ENCODE data around the gene GPC6.
A peak's percentile ranks its signal among the peaks of the same experiment; 100 is the strongest.

DNA sequence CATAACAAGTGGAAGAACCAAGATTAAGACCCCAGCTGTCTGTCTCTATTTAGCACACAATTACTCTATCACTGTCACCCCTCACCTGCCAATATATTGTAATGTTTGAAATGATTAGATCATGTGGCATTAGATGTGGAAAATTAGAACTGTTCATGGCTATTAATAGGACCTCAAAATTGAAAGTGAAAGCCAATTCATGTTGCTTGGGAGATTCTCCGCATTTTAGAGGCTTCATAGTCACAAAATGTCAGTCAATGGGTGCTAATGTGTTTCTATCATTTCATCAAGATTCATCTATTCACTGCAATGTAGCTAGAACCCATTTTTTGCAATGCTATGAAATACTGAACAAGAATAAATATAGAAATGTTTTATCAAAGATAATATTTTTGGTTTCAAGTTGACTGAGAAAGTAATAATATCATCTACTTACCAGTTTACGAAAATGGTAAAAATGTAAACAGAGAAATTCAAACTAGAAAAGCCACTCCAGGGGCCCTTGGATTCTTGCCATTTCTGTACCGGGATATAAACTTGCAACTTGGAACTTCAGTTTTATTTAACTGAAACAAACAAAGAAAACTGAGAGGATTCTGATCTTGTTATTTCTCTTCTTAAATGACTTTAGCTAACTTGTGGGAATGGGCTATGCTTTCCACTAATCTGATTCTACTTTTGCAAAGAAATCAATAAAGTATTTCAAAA is 864.3 kb downstream of the GPC6 start:
- no peak for TF ChIP-seq ATF3 (IDR thresholded peaks at IDR 0.05)
- TF ChIP-seq, protein P1, sequence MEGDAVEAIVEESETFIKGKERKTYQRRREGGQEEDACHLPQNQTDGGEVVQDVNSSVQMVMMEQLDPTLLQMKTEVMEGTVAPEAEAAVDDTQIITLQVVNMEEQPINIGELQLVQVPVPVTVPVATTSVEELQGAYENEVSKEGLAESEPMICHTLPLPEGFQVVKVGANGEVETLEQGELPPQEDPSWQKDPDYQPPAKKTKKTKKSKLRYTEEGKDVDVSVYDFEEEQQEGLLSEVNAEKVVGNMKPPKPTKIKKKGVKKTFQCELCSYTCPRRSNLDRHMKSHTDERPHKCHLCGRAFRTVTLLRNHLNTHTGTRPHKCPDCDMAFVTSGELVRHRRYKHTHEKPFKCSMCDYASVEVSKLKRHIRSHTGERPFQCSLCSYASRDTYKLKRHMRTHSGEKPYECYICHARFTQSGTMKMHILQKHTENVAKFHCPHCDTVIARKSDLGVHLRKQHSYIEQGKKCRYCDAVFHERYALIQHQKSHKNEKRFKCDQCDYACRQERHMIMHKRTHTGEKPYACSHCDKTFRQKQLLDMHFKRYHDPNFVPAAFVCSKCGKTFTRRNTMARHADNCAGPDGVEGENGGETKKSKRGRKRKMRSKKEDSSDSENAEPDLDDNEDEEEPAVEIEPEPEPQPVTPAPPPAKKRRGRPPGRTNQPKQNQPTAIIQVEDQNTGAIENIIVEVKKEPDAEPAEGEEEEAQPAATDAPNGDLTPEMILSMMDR (IDR thresholded peaks at IDR 0.05; ENCODE audit: low read depth, low read length, missing input control) = no peak
- TF ChIP-seq RAD21 (IDR thresholded peaks at IDR 0.05) = peak in 1 of 2 donors; percentile 19
- TF ChIP-seq TAF1 (conservative IDR thresholded peaks at IDR 0.05) = no peak
- TF ChIP-seq JUND (IDR thresholded peaks at IDR 0.05) = no peak
- TF ChIP-seq, protein P2, sequence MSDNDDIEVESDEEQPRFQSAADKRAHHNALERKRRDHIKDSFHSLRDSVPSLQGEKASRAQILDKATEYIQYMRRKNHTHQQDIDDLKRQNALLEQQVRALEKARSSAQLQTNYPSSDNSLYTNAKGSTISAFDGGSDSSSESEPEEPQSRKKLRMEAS (IDR thresholded peaks at IDR 0.05) = no peak
- peak; percentile 73 for TF ChIP-seq YY1 (IDR thresholded peaks at IDR 0.05)
- TF ChIP-seq RXRA (IDR thresholded peaks at IDR 0.05) = no peak
- TF ChIP-seq FOXA2 (IDR thresholded peaks at IDR 0.05) = no peak
- TF ChIP-seq NR2F2 (IDR thresholded peaks at IDR 0.05) = no peak
- TF ChIP-seq, protein P3, sequence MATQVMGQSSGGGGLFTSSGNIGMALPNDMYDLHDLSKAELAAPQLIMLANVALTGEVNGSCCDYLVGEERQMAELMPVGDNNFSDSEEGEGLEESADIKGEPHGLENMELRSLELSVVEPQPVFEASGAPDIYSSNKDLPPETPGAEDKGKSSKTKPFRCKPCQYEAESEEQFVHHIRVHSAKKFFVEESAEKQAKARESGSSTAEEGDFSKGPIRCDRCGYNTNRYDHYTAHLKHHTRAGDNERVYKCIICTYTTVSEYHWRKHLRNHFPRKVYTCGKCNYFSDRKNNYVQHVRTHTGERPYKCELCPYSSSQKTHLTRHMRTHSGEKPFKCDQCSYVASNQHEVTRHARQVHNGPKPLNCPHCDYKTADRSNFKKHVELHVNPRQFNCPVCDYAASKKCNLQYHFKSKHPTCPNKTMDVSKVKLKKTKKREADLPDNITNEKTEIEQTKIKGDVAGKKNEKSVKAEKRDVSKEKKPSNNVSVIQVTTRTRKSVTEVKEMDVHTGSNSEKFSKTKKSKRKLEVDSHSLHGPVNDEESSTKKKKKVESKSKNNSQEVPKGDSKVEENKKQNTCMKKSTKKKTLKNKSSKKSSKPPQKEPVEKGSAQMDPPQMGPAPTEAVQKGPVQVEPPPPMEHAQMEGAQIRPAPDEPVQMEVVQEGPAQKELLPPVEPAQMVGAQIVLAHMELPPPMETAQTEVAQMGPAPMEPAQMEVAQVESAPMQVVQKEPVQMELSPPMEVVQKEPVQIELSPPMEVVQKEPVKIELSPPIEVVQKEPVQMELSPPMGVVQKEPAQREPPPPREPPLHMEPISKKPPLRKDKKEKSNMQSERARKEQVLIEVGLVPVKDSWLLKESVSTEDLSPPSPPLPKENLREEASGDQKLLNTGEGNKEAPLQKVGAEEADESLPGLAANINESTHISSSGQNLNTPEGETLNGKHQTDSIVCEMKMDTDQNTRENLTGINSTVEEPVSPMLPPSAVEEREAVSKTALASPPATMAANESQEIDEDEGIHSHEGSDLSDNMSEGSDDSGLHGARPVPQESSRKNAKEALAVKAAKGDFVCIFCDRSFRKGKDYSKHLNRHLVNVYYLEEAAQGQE (IDR thresholded peaks at IDR 0.05) = no peak
- TF ChIP-seq GABPA (IDR thresholded peaks at IDR 0.05 in 1 of 2, conservative IDR thresholded peaks at IDR 0.05 in 1 of 2) = no peak
- TF ChIP-seq FOXA1 (IDR thresholded peaks at IDR 0.05) = no peak
- no peak for TF ChIP-seq HNF4A (conservative IDR thresholded peaks at IDR 0.05)

Measured in liver (tissue), 3 donors.